Smooth muscle cell of the brain vasculature (primary cell): ENCODE measurements around the gene GATD1.

ENCODE experiments used
- DNase-seq: peaks from one replicate; pipeline ENCODE4 v3.0.0-alpha.2; 2012; ENCODE audit warnings: low read depth, low spot score

Gene GATD1

GRCh38 chr11:777288-778255 lies at the start of gene GATD1:
TSS of gene GATD1 (minus strand) at chr11:777487. CDS start at chr11:777462, 25 bp downstream.
- DNase-seq, result no peak

GRCh38 chr11:826836-827145 lies 49.5 kb upstream of the GATD1 start:
- DNase-seq, result no peak

- DNase-seq, result no peak
Observed at GRCh38 chr11:826227-826621, 48.9 kb upstream of the GATD1 start.

- DNase-seq, result no peak
Observed at GRCh38 chr11:825366-826226, 48.3 kb upstream of the GATD1 start.

GRCh38 chr11:824942-825341 lies 47.7 kb upstream of the GATD1 start:
- no peak for DNase-seq

GRCh38 chr11:824292-824880 lies 47.1 kb upstream of the GATD1 start:
- no peak for DNase-seq

- no peak for DNase-seq
Observed at GRCh38 chr11:823441-824291, 46.4 kb upstream of the GATD1 start.

GRCh38 chr11:821512-822371 lies 44.5 kb upstream of the GATD1 start:
- no peak for DNase-seq

- DNase-seq, result no peak
Observed at GRCh38 chr11:820655-821511, 43.6 kb upstream of the GATD1 start.

- DNase-seq, result no peak
Observed at GRCh38 chr11:819943-820649, 42.8 kb upstream of the GATD1 start.

- no peak for DNase-seq
Observed at GRCh38 chr11:819129-819931, 42.0 kb upstream of the GATD1 start.

GRCh38 chr11:818396-819128 lies 41.3 kb upstream of the GATD1 start, which contains the start of gene PNPLA2:
TSS of gene PNPLA2 (plus strand) at chr11:818914. CDS start at chr11:819719, 805 bp downstream.
- no peak for DNase-seq

- no peak for DNase-seq
Observed at GRCh38 chr11:816433-816779, 39.1 kb upstream of the GATD1 start.

GRCh38 chr11:815675-816432 lies 38.6 kb upstream of the GATD1 start:
- no peak for DNase-seq

- no peak for DNase-seq
Observed at GRCh38 chr11:813456-814096, 36.3 kb upstream of the GATD1 start.

GRCh38 chr11:813072-813455 lies 35.8 kb upstream of the GATD1 start:
- no peak for DNase-seq
